Mesodermal cell (in vitro differentiated cells): ENCODE data around the gene DNAJC9.
"Not testable (repeated sequence)": the region's sequence is repeated elsewhere in the genome, so short reads cannot be mapped to it uniquely, and the experiment has no call there.

Experiments used
- H3K27ac ChIP-seq: 2 replicates; pipeline ENCODE4 v1.7.0; 2013; ENCODE audit warnings: mild to moderate bottlenecking, low read depth, low read length, moderate library complexity; ENCODE audit not compliant: severe bottlenecking
- H3K36me3 ChIP-seq: 2 replicates; pipeline ENCODE4 v1.7.1; 2013; ENCODE audit warnings: mild to moderate bottlenecking, low read length, moderate library complexity; ENCODE audit not compliant: control insufficient read depth, insufficient read depth
- H3K4me1 ChIP-seq: one replicate; pipeline ENCODE4 v1.7.1; 2013; ENCODE audit warnings: mild to moderate bottlenecking, low read length; ENCODE audit not compliant: insufficient read depth, control insufficient read depth, poor library complexity, severe bottlenecking
- H3K4me3 ChIP-seq: 2 replicates; pipeline ENCODE4 v1.7.0; 2013; ENCODE audit warnings: low read length, control low read depth, mild to moderate bottlenecking; ENCODE audit not compliant: insufficient read depth, poor library complexity, severe bottlenecking; ENCODE audit errors: extremely low read depth
- H3K9me3 ChIP-seq: 2 replicates; pipeline ENCODE4 v1.7.1; 2013; ENCODE audit warnings: mild to moderate bottlenecking, low read length, moderate library complexity; ENCODE audit not compliant: control insufficient read depth
- WGBS, 2 experiments: methylation state at CpG; one replicate each; pipeline ENCODE4 v1.1.5; 2013; ENCODE audit warnings: missing lambda C conversion rate in 2 of 2; ENCODE audit not compliant: insufficient coverage in 2 of 2; 5-methylcytosine and 5-hydroxymethylcytosine counted together

DNAJC9 gene

GRCh38 chr10:73258612-73259011 is 11.6 kb upstream of the DNAJC9 start:
- H3K4me1 ChIP-seq, H3K4me3 ChIP-seq, H3K27ac ChIP-seq, H3K36me3 ChIP-seq: not testable (repeated sequence)
- 96% methylated on average over 7 to 8 of the region's 10 CpGs for WGBS, 2 experiments
- peaks cover 11% of the 10 kb centered on the region for H3K9me3 ChIP-seq

- peak overlapping the region; percentile 91 for H3K27ac ChIP-seq
Observed at GRCh38 chr10:73253225-73253555, 6.1 kb upstream of the DNAJC9 start.

GRCh38 chr10:73252445-73253224 is 5.6 kb upstream of the DNAJC9 start, which contains the start of gene MRPS16:
TSS of gene MRPS16 (minus strand) at chr10:73252644. CDS start at chr10:73252482, 162 bp downstream.
- Histone ChIP-seq H3K36me3 (peaks cover 28% of the 10 kb centered on the region), H3K4me3 (peak within 1 kb of the TSS; percentile 70), H3K4me1 (peaks cover 13% of the 10 kb centered on the region), H3K9me3 (no peaks in the 10 kb centered on the region), H3K27ac (peak within 1 kb of the TSS; percentile 91)
- WGBS, 2 experiments: 0% methylated on average over 41 to 46 of the region's 51 CpGs

More at GRCh38 chr10:73253225-73253555, 6.1 kb upstream of the DNAJC9 start:
- 0 to 10% methylated on average over 2 to 4 of the region's 4 CpGs for WGBS, 2 experiments
- H3K4me1 ChIP-seq: peaks cover 10% of the 10 kb centered on the region
- no peaks in the 10 kb centered on the region for H3K9me3 ChIP-seq
- peaks cover 25% of the 10 kb centered on the region for H3K36me3 ChIP-seq
- peak overlapping the region; percentile 70 for H3K4me3 ChIP-seq

DNA sequence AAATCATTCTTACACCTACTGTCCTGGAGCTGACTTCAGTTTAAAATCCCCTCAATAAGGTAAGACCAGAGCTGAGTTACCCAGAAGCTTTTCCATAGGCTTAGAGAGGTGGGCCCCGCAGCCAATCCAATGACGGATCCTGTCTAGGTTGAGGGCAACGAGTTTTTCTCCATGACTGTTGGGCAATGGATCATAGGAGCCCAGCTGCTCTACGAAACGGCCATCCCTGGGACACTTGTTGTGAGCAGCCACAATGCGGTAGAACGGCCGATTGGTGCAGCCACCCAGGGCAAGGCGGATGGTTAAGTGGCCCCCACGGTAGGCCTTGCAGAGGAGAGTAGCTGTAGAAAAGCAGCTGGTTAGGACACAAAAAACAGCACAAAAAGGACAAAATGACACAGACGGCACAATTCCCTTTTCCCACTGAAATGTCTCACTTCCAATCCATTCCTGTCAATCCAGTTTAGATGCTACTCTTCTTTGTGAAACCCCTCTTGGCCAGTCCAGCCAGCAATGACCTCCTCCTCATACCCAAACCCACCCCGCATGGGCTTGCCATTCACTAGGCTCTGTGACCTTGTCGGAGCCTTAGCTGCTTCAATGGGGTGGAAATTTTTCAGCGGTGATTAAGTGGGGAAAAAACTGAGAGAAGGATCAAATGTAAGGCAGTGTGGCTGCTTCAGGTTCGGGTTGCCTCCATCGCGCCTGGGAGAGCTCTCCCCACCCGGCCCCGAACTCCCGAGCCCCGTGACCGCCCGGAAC is 4.8 kb upstream of the DNAJC9 start:
- peaks cover 29% of the 10 kb centered on the region for H3K36me3 ChIP-seq
- WGBS, 2 experiments: 16 to 24% methylated on average over 19 to 21 of the region's 23 CpGs

GRCh38 chr10:73248259-73248724 is 1.2 kb upstream of the DNAJC9 start:
- Histone ChIP-seq H3K36me3 (peaks cover 55% of the 10 kb centered on the region), H3K9me3 (no peaks in the 10 kb centered on the region), H3K4me1 (peaks cover 17% of the 10 kb centered on the region), H3K27ac (peak overlapping the region; percentile 94), H3K4me3 (no peak overlapping the region)
- WGBS, 2 experiments: 94 to 100% methylated on average over 4 of the region's 5 CpGs

More for the DNA sequence above, 4.8 kb upstream of the DNAJC9 start:
- Histone ChIP-seq H3K4me1 (peaks cover 15% of the 10 kb centered on the region), H3K9me3 (no peaks in the 10 kb centered on the region), H3K27ac (peak overlapping the region; percentile 91), H3K4me3 (peak overlapping the region; percentile 70)

GRCh38 chr10:73247509-73248258 is 629 bp upstream of the DNAJC9 start:
- WGBS, 2 experiments: 70 to 80% methylated on average over 1 to 2 of the region's 4 CpGs
- Histone ChIP-seq H3K36me3 (peaks cover 61% of the 10 kb centered on the region), H3K9me3 (no peaks in the 10 kb centered on the region), H3K4me3 (peak overlapping the region; percentile 76), H3K27ac (peak overlapping the region; percentile 94), H3K4me1 (peaks cover 17% of the 10 kb centered on the region)

GRCh38 chr10:73246322-73246645 is 771 bp downstream of the DNAJC9 start:
- Histone ChIP-seq H3K4me1 (peaks cover 17% of the 10 kb centered on the region), H3K4me3 (peak overlapping the region; percentile 76), H3K36me3 (peaks cover 72% of the 10 kb centered on the region), H3K9me3 (no peaks in the 10 kb centered on the region), H3K27ac (peak overlapping the region; percentile 94)
- WGBS, 2 experiments: 0% methylated on average over 3 of the region's 8 CpGs; no CpG with 5 or more reads in 1 of the 2 experiments

DNA sequence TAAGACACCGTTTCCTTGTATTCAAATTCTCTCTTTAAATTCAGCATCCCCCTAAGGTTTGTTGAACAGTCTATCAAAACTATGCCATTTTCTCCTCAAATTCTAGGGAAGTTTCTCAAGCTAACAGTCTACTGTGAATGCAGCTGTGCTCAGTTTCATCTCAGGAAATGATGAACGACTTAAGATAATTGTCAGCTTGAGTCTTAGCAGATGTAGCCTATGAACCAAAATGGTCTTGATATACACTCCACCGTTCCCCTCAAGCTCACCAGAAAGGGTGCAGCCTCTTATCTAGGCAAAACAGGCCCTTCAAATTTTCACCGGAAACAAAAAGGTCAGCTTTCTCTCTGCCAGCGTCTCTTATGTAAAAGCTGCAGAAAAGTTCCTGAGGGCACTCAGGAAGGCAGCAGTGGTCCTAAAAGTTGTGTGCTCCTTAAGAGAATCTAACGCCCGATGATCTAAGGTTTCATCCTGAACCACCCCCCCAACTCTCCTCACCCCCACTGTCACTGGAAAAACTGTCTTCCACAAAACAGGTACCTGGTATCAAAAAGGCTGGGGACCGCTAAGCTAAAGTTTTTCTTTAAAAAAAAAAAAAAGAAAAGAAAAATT is 2.1 kb downstream of the DNAJC9 start:
- 78% methylated on average over 4 of the region's 8 CpGs for WGBS, 2 experiments
- H3K36me3 ChIP-seq: peaks cover 75% of the 10 kb centered on the region

GRCh38 chr10:73239908-73240307 is 7.1 kb downstream of the DNAJC9 start:
- Histone ChIP-seq H3K36me3 (peaks cover 94% of the 10 kb centered on the region), H3K4me3 (no peak overlapping the region), H3K27ac (no peak overlapping the region), H3K4me1 (peaks cover 6% of the 10 kb centered on the region), H3K9me3 (no peaks in the 10 kb centered on the region)
- 100% methylated on average over 1 of the region's 2 CpGs; no CpG with 5 or more reads in 1 of the 2 experiments for WGBS, 2 experiments

More for the DNA sequence above, 2.1 kb downstream of the DNAJC9 start:
- Histone ChIP-seq H3K9me3 (no peaks in the 10 kb centered on the region), H3K27ac (peak overlapping the region; percentile 1), H3K4me3 (peak overlapping the region; percentile 76), H3K4me1 (peaks cover 12% of the 10 kb centered on the region)

GRCh38 chr10:73238990-73239566 is 8.0 kb downstream of the DNAJC9 start:
- Histone ChIP-seq H3K27ac (no peak overlapping the region), H3K9me3 (no peaks in the 10 kb centered on the region), H3K36me3 (peaks cover 94% of the 10 kb centered on the region), H3K4me1 (no peaks in the 10 kb centered on the region), H3K4me3 (no peak overlapping the region)
- WGBS, 2 experiments: 100% methylated on average over 1 to 3 of the region's 5 CpGs
